ENCODE measurements around the gene FAM219A. TPM values are rescaled to one million over a fixed set of nuclear protein-coding genes. Genes with fewer than 3 reads are reported as not detected.

Gene FAM219A
- total and polyA plus RNA-seq, 8 donors, result 4.5 to 9.8 (median 8.2) TPM

GRCh38 chr9:34374905-34375552 is 83.3 kb downstream of the FAM219A start:
- H3K4me1 ChIP-seq, result peaks cover 11 to 21% (median 11%) of the 10 kb centered on the region in 3 donors
- peak overlapping the region in 1 of 4 donors; percentile 73 for H3K4me3 ChIP-seq
- DNase-seq (peak; percentile 70 to 82 (median 78)), ATAC-seq (peak; percentile 36 to 62 (median 54)), FAIRE-seq (peak; percentile 23)
- H3K36me3 ChIP-seq, result peaks cover 0 to 23% (median 6%) of the 10 kb centered on the region in 3 donors
- peak overlapping the region; percentile 22 to 91 (median 69) for H3K27ac ChIP-seq
- intact Hi-C loops (cut with DNase I), result loop anchor here in 1 of 3 donors (5.0 kb wide), 1 partner anchor 43 kb away; no protein-coding TSS in a partner anchor
- H3K27me3 ChIP-seq, result no peaks in the 10 kb centered on the region
- H3K9me3 ChIP-seq, result no peaks in the 10 kb centered on the region
- WGBS, 2 donors, result 10 to 14% methylated on average over 5 of the region's 5 CpGs
- no peak for TF ChIP-seq CTCF (IDR thresholded peaks at IDR 0.05)

- Histone ChIP-seq H3K36me3 (peaks cover 0 to 29% (median 10%) of the 10 kb centered on the region in 3 donors), H3K9me3 (no peaks in the 10 kb centered on the region), H3K27me3 (no peaks in the 10 kb centered on the region), H3K4me3 (no peak overlapping the region), H3K27ac (peak overlapping the region in 2 of 4 donors; percentile 87 to 91), H3K4me1 (peaks cover 11 to 15% (median 11%) of the 10 kb centered on the region in 3 donors)
- DNase-seq, result no peak
- intact Hi-C loops (cut with DNase I), result no loop called here
- WGBS, 2 donors, result 50 to 53% methylated on average over 3 of the region's 3 CpGs
- no peak for TF ChIP-seq CTCF (IDR thresholded peaks at IDR 0.05)
- no peak for FAIRE-seq
- ATAC-seq, result no peak
Measured at GRCh38 chr9:34374339-34374738, 84.0 kb downstream of the FAM219A start.

GRCh38 chr9:34373749-34374148 is 84.6 kb downstream of the FAM219A start:
- FAIRE-seq (no peak), ATAC-seq (no peak), DNase-seq (peak in 1 of 6 donors; percentile 8)
- H3K36me3 ChIP-seq, result peaks cover 0 to 29% (median 10%) of the 10 kb centered on the region in 3 donors
- TF ChIP-seq CTCF (IDR thresholded peaks at IDR 0.05), result no peak
- no peak overlapping the region for H3K4me3 ChIP-seq
- peak overlapping the region in 2 of 4 donors; percentile 87 to 91 for H3K27ac ChIP-seq
- intact Hi-C loops (cut with DNase I), result no loop called here
- H3K27me3 ChIP-seq, result no peaks in the 10 kb centered on the region
- WGBS, 2 donors, result 83 to 87% methylated on average over 2 of the region's 2 CpGs
- H3K9me3 ChIP-seq, result no peaks in the 10 kb centered on the region
- peaks cover 11% of the 10 kb centered on the region in 3 donors for H3K4me1 ChIP-seq

- Histone ChIP-seq H3K36me3 (peaks cover 0 to 29% (median 10%) of the 10 kb centered on the region in 3 donors), H3K27me3 (no peaks in the 10 kb centered on the region), H3K27ac (no peak overlapping the region), H3K4me3 (no peak overlapping the region), H3K9me3 (no peaks in the 10 kb centered on the region), H3K4me1 (peaks cover 11% of the 10 kb centered on the region in 3 donors)
- TF ChIP-seq CTCF (IDR thresholded peaks at IDR 0.05), result no peak
- peak in 1 of 6 donors; percentile 15 for DNase-seq
- no peak for FAIRE-seq
- WGBS, 2 donors, result 90 to 91% methylated on average over 41 of the region's 41 CpGs
- intact Hi-C loops (cut with DNase I), result no loop called here
- no peak for ATAC-seq
Measured at GRCh38 chr9:34372467-34373011, 85.8 kb downstream of the FAM219A start.

Data from pancreas (tissue), 10 donors.